GM19395 (cell line): ENCODE data around the gene INSIG1.

Source experiments
- ATAC-seq: cut with Tn5 transposase; IDR thresholded peaks from one replicate; pipeline ENCODE4 v1.9.1; 2021; ENCODE audit warnings: mild to moderate bottlenecking, moderate library complexity; ENCODE audit not compliant: unreplicated experiment

The INSIG1 gene

GRCh38 chr7:155265961-155266360 is 31.7 kb upstream of the INSIG1 start:
- ATAC-seq, result no peak

- ATAC-seq, result no peak
Measured at GRCh38 chr7:155266440-155266839, 31.2 kb upstream of the INSIG1 start.

GRCh38 chr7:155267023-155267422 is 30.7 kb upstream of the INSIG1 start:
- no peak for ATAC-seq

GRCh38 chr7:155267436-155267835 is 30.2 kb upstream of the INSIG1 start:
- ATAC-seq, result no peak

- ATAC-seq, result no peak
Measured at GRCh38 chr7:155268211-155268610, 29.5 kb upstream of the INSIG1 start.

GRCh38 chr7:155268921-155269650 is 28.6 kb upstream of the INSIG1 start:
- no peak for ATAC-seq

GRCh38 chr7:155269766-155270585 is 27.7 kb upstream of the INSIG1 start:
- no peak for ATAC-seq

- no peak for ATAC-seq
Measured at GRCh38 chr7:155270861-155271260, 26.8 kb upstream of the INSIG1 start.

- no peak for ATAC-seq
Measured at GRCh38 chr7:155274633-155275355, 22.9 kb upstream of the INSIG1 start.

- no peak for ATAC-seq
Measured at GRCh38 chr7:155276042-155276799, 21.5 kb upstream of the INSIG1 start.

GRCh38 chr7:155276800-155277375 is 20.8 kb upstream of the INSIG1 start:
- ATAC-seq, result no peak

- ATAC-seq, result no peak
Measured at GRCh38 chr7:155277385-155277994, 20.2 kb upstream of the INSIG1 start.

GRCh38 chr7:155278921-155279320 is 18.8 kb upstream of the INSIG1 start:
- ATAC-seq, result no peak

GRCh38 chr7:155279787-155280445 is 17.8 kb upstream of the INSIG1 start:
- no peak for ATAC-seq

- no peak for ATAC-seq
Measured at GRCh38 chr7:155280446-155281397, 17.0 kb upstream of the INSIG1 start.

- ATAC-seq, result no peak
Measured at GRCh38 chr7:155281398-155281969, 16.2 kb upstream of the INSIG1 start.

GRCh38 chr7:155282671-155283070 is 15.0 kb upstream of the INSIG1 start:
- no peak for ATAC-seq

GRCh38 chr7:155283565-155284194 is 14.0 kb upstream of the INSIG1 start:
- peak; percentile 81 for ATAC-seq
